Mesendoderm (in vitro differentiated cells): ENCODE results near the gene MGAT4D.

Experiments used
- DNase-seq: peaks from one replicate; pipeline ENCODE4 v3.0.0; 2013
- H2AK5ac ChIP-seq: 2 replicates; pipeline ENCODE4 v1.6.1; 2013; ENCODE audit warnings: low read length, inconsistent platforms
- H2BK120ac ChIP-seq: 2 replicates; pipeline ENCODE4 v1.6.1; 2013; ENCODE audit warnings: low read depth, mild to moderate bottlenecking, low read length, moderate library complexity, mixed read lengths
- H2BK15ac ChIP-seq: replicated peaks from 2 replicates; pipeline ENCODE4 v1.6.1; 2013; ENCODE audit warnings: low read depth, mild to moderate bottlenecking, moderate library complexity
- H2BK5ac ChIP-seq: 2 replicates; pipeline ENCODE4 v1.6.1; 2013; ENCODE audit warnings: low read length, inconsistent platforms
- H3K18ac ChIP-seq: 2 replicates; pipeline ENCODE4 v1.6.1; 2013; ENCODE audit warnings: mild to moderate bottlenecking, low read length, mixed read lengths
- H3K23ac ChIP-seq: one replicate; pipeline ENCODE4 v1.6.1; 2013; ENCODE audit warnings: low read length
- H3K27ac ChIP-seq: 2 replicates; pipeline ENCODE4 v1.5.1; 2013; ENCODE audit warnings: low read depth, mild to moderate bottlenecking, inconsistent platforms, low read length, moderate library complexity
- H3K27me3 ChIP-seq: 2 replicates; pipeline ENCODE4 v1.6.1; 2013; ENCODE audit warnings: low read length, control low read depth, mild to moderate bottlenecking, inconsistent platforms; ENCODE audit not compliant: insufficient read depth, poor library complexity
- H3K36me3 ChIP-seq: 2 replicates; pipeline ENCODE4 v1.6.1; 2013; ENCODE audit warnings: low read length, inconsistent platforms; ENCODE audit not compliant: control insufficient read depth, insufficient read depth
- H3K4ac ChIP-seq: one replicate; pipeline ENCODE4 v1.6.1; 2013; ENCODE audit warnings: low read depth, mild to moderate bottlenecking, low read length, moderate library complexity
- H3K4me1 ChIP-seq: 2 replicates; pipeline ENCODE4 v1.6.1; 2013; ENCODE audit warnings: low read depth, low read length, inconsistent platforms; ENCODE audit not compliant: control insufficient read depth
- H3K4me2 ChIP-seq: 2 replicates; pipeline ENCODE4 v1.6.1; 2013; ENCODE audit warnings: low read length
- H3K4me3 ChIP-seq: 2 replicates; pipeline ENCODE4 v1.5.1; 2013; ENCODE audit warnings: mild to moderate bottlenecking, low read length
- H3K56ac ChIP-seq: one replicate; pipeline ENCODE4 v1.6.1; 2013; ENCODE audit warnings: low read length
- H3K79me1 ChIP-seq: 2 replicates; pipeline ENCODE4 v1.6.1; 2013; ENCODE audit warnings: low read length, inconsistent platforms
- H3K79me2 ChIP-seq: 2 replicates; pipeline ENCODE4 v1.6.1; 2013; ENCODE audit warnings: mild to moderate bottlenecking, low read length; ENCODE audit not compliant: control insufficient read depth, insufficient read depth
- H3K9ac ChIP-seq: 2 replicates; pipeline ENCODE4 v1.6.1; 2013; ENCODE audit warnings: low read length, inconsistent platforms
- H4K5ac ChIP-seq: one replicate; pipeline ENCODE4 v1.6.1; 2013; ENCODE audit warnings: low read length
- H4K8ac ChIP-seq: one replicate; pipeline ENCODE4 v1.6.1; 2013; ENCODE audit warnings: low read depth, mild to moderate bottlenecking, control low read depth, low read length, moderate library complexity
- WGBS: extraction: QIAGEN DNeasy Blood & Tissue Kit; methylation state at CpG from one replicate; pipeline ENCODE4 v1.1.7; 2013; ENCODE audit warnings: low lambda C conversion rate, missing lambda C conversion rate; ENCODE audit not compliant: insufficient coverage; ENCODE audit errors: extremely low coverage; 5-methylcytosine and 5-hydroxymethylcytosine counted together

The MGAT4D gene

GRCh38 chr4:140406292-140406691 lies 91.8 kb downstream of the MGAT4D start:
- Histone ChIP-seq H3K79me2 (no peaks in the 10 kb centered on the region), H3K9ac (no peak overlapping the region), H3K56ac (peak overlapping the region; percentile 22), H3K4me2 (no peak overlapping the region), H3K36me3 (no peaks in the 10 kb centered on the region), H2AK5ac (no peak overlapping the region), H3K4me3 (no peak overlapping the region), H3K23ac (no peak overlapping the region), H3K18ac (no peak overlapping the region), H4K8ac (no peak overlapping the region), H3K27ac (no peak overlapping the region), H4K5ac (no peak overlapping the region), H3K4ac (no peak overlapping the region), H3K79me1 (no peaks in the 10 kb centered on the region), H2BK15ac (no peak overlapping the region), H3K27me3 (no peaks in the 10 kb centered on the region), H2BK120ac (no peak overlapping the region), H3K4me1 (peaks cover 2% of the 10 kb centered on the region), H2BK5ac (no peak overlapping the region)
- DNase-seq: no peak

- Histone ChIP-seq H3K4ac (no peak overlapping the region), H3K9ac (no peak overlapping the region), H3K79me1 (no peaks in the 10 kb centered on the region), H4K8ac (no peak overlapping the region), H3K56ac (no peak overlapping the region), H3K4me3 (no peak overlapping the region), H3K4me1 (no peaks in the 10 kb centered on the region), H3K27ac (no peak overlapping the region), H3K18ac (no peak overlapping the region), H3K4me2 (no peak overlapping the region), H3K36me3 (no peaks in the 10 kb centered on the region), H4K5ac (no peak overlapping the region), H2BK120ac (no peak overlapping the region), H2AK5ac (no peak overlapping the region), H3K23ac (no peak overlapping the region), H3K79me2 (no peaks in the 10 kb centered on the region), H2BK5ac (no peak overlapping the region), H2BK15ac (no peak overlapping the region), H3K27me3 (no peaks in the 10 kb centered on the region)
- no CpG with 5 or more reads among the region's 2 CpGs for WGBS
- DNase-seq: no peak
Observed at GRCh38 chr4:140400111-140400510, 98.0 kb downstream of the MGAT4D start.

GRCh38 chr4:140395668-140396067 lies 102.4 kb downstream of the MGAT4D start:
- Histone ChIP-seq H2BK15ac (no peak overlapping the region), H2BK120ac (no peak overlapping the region), H3K56ac (no peak overlapping the region), H3K79me2 (no peaks in the 10 kb centered on the region), H3K4me1 (no peaks in the 10 kb centered on the region), H2BK5ac (no peak overlapping the region), H3K9ac (no peak overlapping the region), H3K4me3 (no peak overlapping the region), H2AK5ac (no peak overlapping the region), H3K27me3 (no peaks in the 10 kb centered on the region), H4K8ac (no peak overlapping the region), H3K23ac (no peak overlapping the region), H3K36me3 (no peaks in the 10 kb centered on the region), H3K18ac (no peak overlapping the region), H3K4ac (no peak overlapping the region), H3K4me2 (no peak overlapping the region), H4K5ac (no peak overlapping the region), H3K79me1 (no peaks in the 10 kb centered on the region), H3K27ac (no peak overlapping the region)
- no CpG with 5 or more reads among the region's 5 CpGs for WGBS
- DNase-seq: peak; percentile 31
